ENCODE measurements around the gene RCAN1.

- TF ChIP-seq, protein P1, sequence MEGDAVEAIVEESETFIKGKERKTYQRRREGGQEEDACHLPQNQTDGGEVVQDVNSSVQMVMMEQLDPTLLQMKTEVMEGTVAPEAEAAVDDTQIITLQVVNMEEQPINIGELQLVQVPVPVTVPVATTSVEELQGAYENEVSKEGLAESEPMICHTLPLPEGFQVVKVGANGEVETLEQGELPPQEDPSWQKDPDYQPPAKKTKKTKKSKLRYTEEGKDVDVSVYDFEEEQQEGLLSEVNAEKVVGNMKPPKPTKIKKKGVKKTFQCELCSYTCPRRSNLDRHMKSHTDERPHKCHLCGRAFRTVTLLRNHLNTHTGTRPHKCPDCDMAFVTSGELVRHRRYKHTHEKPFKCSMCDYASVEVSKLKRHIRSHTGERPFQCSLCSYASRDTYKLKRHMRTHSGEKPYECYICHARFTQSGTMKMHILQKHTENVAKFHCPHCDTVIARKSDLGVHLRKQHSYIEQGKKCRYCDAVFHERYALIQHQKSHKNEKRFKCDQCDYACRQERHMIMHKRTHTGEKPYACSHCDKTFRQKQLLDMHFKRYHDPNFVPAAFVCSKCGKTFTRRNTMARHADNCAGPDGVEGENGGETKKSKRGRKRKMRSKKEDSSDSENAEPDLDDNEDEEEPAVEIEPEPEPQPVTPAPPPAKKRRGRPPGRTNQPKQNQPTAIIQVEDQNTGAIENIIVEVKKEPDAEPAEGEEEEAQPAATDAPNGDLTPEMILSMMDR (IDR thresholded peaks at IDR 0.05), result no peak
- TF ChIP-seq POLR2A (IDR thresholded peaks at IDR 0.05), result no peak
- no peak for TF ChIP-seq POLR2AphosphoS5 (IDR thresholded peaks at IDR 0.05)
- TF ChIP-seq EP300 (IDR thresholded peaks at IDR 0.05), result no peak
Measured at GRCh38 chr21:34623516-34623915, 8.6 kb upstream of the RCAN1 start.

Data from suprapubic skin (tissue), 4 donors.